Gastrocnemius medialis (tissue), 4 donors: ENCODE data around the gene PEX6.

Experiments used
- POLR2A ChIP-seq, 2 donors: fragments of 450-650 bp; IDR thresholded peaks; one replicate each; pipeline ENCODE4 v1.6.1; 2017; ENCODE audit warnings: antibody characterized with exemption in 2 of 2, mild to moderate bottlenecking in 2 of 2, moderate library complexity in 2 of 2
- TF ChIP-seq, protein P1 (sequence below), 5 experiments: fragments of 450-650 bp in 3 of 5; fragments of 200-600 bp in 2 of 5; sonication (generic) in 2 of 5; IDR thresholded peaks in 4 of 5; conservative IDR thresholded peaks in 1 of 5; 1 replicate in 4 of 5; 2 replicates in 1 of 5; pipeline ENCODE4 v1.5.1; 2016 to 2019; ENCODE audit warnings: antibody characterized with exemption in 5 of 5, mild to moderate bottlenecking in 3 of 5, moderate library complexity in 3 of 5

- TF ChIP-seq, protein P1, sequence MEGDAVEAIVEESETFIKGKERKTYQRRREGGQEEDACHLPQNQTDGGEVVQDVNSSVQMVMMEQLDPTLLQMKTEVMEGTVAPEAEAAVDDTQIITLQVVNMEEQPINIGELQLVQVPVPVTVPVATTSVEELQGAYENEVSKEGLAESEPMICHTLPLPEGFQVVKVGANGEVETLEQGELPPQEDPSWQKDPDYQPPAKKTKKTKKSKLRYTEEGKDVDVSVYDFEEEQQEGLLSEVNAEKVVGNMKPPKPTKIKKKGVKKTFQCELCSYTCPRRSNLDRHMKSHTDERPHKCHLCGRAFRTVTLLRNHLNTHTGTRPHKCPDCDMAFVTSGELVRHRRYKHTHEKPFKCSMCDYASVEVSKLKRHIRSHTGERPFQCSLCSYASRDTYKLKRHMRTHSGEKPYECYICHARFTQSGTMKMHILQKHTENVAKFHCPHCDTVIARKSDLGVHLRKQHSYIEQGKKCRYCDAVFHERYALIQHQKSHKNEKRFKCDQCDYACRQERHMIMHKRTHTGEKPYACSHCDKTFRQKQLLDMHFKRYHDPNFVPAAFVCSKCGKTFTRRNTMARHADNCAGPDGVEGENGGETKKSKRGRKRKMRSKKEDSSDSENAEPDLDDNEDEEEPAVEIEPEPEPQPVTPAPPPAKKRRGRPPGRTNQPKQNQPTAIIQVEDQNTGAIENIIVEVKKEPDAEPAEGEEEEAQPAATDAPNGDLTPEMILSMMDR (IDR thresholded peaks at IDR 0.05 in 4 of 5, conservative IDR thresholded peaks at IDR 0.05 in 1 of 5), result no peak
- TF ChIP-seq POLR2A (IDR thresholded peaks at IDR 0.05), result no peak
Measured at GRCh38 chr6:43024436-43024835, 45.5 kb upstream of the PEX6 start.
